Measurements from ENCODE around the gene CAV3. TPM values are rescaled to one million over a fixed set of nuclear protein-coding genes. Genes with fewer than 3 reads are reported as not detected.

CAV3 gene
- total and polyA plus RNA-seq, 10 of the 15 experiments (the other 5 are each of a cell fraction or from before 2014, with no cell fraction given) = not detected

DNA sequence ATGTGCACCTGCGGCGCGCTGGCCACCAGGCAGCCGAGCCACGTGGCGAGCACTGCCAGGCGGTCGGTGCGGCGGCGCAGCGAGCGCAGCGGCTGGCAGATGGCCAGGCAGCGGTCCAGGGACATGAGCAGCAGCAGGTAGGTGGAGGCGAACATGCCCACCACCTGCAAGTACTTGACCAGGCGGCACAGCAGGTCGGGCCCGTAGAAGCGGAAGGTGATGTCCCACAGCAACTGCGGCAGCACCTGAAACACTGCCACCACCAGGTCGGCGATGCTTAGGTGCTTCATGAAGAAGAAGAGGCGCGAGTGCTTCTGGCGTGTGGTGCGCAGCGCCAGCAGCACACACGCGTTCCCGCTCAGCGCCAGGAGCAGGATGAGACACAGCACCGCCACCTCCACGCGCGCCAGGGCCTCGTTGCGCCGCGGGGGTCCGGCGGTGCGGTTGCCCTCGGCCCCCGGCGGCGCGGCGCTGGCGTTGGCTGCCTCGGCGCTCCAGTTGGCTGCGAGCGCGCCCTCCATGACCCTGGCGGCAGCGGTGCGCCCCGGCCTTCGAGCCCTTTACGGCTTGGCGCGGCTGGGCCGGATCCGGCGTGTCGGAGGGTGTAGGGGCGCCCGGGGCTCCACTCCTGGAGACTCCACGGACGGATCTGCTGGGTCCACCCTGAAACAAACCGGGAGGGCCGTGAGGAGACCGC is 34.2 kb downstream of the CAV3 start (continued):
- no peak for TF ChIP-seq SP1 (IDR thresholded peaks at IDR 0.05; ENCODE audit: low read depth, low read length)
- no peak for TF ChIP-seq SUZ12 (IDR thresholded peaks at IDR 0.05; ENCODE audit: unreplicated experiment)
- TF ChIP-seq, protein P1, sequence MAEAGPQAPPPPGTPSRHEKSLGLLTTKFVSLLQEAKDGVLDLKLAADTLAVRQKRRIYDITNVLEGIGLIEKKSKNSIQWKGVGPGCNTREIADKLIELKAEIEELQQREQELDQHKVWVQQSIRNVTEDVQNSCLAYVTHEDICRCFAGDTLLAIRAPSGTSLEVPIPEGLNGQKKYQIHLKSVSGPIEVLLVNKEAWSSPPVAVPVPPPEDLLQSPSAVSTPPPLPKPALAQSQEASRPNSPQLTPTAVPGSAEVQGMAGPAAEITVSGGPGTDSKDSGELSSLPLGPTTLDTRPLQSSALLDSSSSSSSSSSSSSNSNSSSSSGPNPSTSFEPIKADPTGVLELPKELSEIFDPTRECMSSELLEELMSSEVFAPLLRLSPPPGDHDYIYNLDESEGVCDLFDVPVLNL (IDR thresholded peaks at IDR 0.05; ENCODE audit: low read depth, low read length) = no peak
- TF ChIP-seq RB1 (IDR thresholded peaks at IDR 0.05; ENCODE audit: borderline replicate concordance) = no peak
- TF ChIP-seq EGR1 (IDR thresholded peaks at IDR 0.05; ENCODE audit: borderline replicate concordance in 1 of 2, low read depth in 2 of 2, low read length in 2 of 2) = no peak
- TF ChIP-seq NR2C2 (IDR thresholded peaks at IDR 0.05; ENCODE audit: borderline replicate concordance, control insufficient read depth, insufficient read length, low read depth) = no peak
- TF ChIP-seq STAT3 (IDR thresholded peaks at IDR 0.05; ENCODE audit: low read depth, low read length) = no peak
- no peak for TF ChIP-seq ZSCAN29 (IDR thresholded peaks at IDR 0.05)
- no peak for TF ChIP-seq ESRRA (IDR thresholded peaks at IDR 0.05; ENCODE audit: low read length)
- TF ChIP-seq KLF5 (IDR thresholded peaks at IDR 0.05; ENCODE audit: partially characterized antibody) = no peak
- TF ChIP-seq, protein P2, sequence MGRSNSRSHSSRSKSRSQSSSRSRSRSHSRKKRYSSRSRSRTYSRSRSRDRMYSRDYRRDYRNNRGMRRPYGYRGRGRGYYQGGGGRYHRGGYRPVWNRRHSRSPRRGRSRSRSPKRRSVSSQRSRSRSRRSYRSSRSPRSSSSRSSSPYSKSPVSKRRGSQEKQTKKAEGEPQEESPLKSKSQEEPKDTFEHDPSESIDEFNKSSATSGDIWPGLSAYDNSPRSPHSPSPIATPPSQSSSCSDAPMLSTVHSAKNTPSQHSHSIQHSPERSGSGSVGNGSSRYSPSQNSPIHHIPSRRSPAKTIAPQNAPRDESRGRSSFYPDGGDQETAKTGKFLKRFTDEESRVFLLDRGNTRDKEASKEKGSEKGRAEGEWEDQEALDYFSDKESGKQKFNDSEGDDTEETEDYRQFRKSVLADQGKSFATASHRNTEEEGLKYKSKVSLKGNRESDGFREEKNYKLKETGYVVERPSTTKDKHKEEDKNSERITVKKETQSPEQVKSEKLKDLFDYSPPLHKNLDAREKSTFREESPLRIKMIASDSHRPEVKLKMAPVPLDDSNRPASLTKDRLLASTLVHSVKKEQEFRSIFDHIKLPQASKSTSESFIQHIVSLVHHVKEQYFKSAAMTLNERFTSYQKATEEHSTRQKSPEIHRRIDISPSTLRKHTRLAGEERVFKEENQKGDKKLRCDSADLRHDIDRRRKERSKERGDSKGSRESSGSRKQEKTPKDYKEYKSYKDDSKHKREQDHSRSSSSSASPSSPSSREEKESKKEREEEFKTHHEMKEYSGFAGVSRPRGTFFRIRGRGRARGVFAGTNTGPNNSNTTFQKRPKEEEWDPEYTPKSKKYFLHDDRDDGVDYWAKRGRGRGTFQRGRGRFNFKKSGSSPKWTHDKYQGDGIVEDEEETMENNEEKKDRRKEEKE (IDR thresholded peaks at IDR 0.05) = 0 out of 2 replicates have a peak, but pooled peaks have one; percentile 6
- TF ChIP-seq CBX3 (IDR thresholded peaks at IDR 0.05; ENCODE audit: borderline replicate concordance, low read depth) = no peak
- no peak for TF ChIP-seq MEF2B (IDR thresholded peaks at IDR 0.05; ENCODE audit: partially characterized antibody, poor library complexity, severe bottlenecking)
- no peak for TF ChIP-seq TCF12 (IDR thresholded peaks at IDR 0.05; ENCODE audit: low read depth, low read length)
- TF ChIP-seq ZNF217 (IDR thresholded peaks at IDR 0.05) = 0 out of 2 replicates have a peak, but pooled peaks have one; percentile 25
- no peak for TF ChIP-seq FOXM1 (IDR thresholded peaks at IDR 0.05; ENCODE audit: low read depth, low read length)
- TF ChIP-seq, protein P3, sequence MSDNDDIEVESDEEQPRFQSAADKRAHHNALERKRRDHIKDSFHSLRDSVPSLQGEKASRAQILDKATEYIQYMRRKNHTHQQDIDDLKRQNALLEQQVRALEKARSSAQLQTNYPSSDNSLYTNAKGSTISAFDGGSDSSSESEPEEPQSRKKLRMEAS (IDR thresholded peaks at IDR 0.05; ENCODE audit: low read depth, low read length) = peak; percentile 90
- TF ChIP-seq FOS (IDR thresholded peaks at IDR 0.05; ENCODE audit: borderline replicate concordance, extremely low read depth, insufficient read length) = no peak
- peak; percentile 73 for TF ChIP-seq MXI1 (IDR thresholded peaks at IDR 0.05; ENCODE audit: low read depth, low read length)
- TF ChIP-seq, protein P4, sequence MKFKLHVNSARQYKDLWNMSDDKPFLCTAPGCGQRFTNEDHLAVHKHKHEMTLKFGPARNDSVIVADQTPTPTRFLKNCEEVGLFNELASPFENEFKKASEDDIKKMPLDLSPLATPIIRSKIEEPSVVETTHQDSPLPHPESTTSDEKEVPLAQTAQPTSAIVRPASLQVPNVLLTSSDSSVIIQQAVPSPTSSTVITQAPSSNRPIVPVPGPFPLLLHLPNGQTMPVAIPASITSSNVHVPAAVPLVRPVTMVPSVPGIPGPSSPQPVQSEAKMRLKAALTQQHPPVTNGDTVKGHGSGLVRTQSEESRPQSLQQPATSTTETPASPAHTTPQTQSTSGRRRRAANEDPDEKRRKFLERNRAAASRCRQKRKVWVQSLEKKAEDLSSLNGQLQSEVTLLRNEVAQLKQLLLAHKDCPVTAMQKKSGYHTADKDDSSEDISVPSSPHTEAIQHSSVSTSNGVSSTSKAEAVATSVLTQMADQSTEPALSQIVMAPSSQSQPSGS (IDR thresholded peaks at IDR 0.05; ENCODE audit: low read length) = no peak
- TF ChIP-seq ZNF24 (IDR thresholded peaks at IDR 0.05) = 0 out of 2 replicates have a peak, but pooled peaks have one; percentile 28
- TF ChIP-seq, protein P5, sequence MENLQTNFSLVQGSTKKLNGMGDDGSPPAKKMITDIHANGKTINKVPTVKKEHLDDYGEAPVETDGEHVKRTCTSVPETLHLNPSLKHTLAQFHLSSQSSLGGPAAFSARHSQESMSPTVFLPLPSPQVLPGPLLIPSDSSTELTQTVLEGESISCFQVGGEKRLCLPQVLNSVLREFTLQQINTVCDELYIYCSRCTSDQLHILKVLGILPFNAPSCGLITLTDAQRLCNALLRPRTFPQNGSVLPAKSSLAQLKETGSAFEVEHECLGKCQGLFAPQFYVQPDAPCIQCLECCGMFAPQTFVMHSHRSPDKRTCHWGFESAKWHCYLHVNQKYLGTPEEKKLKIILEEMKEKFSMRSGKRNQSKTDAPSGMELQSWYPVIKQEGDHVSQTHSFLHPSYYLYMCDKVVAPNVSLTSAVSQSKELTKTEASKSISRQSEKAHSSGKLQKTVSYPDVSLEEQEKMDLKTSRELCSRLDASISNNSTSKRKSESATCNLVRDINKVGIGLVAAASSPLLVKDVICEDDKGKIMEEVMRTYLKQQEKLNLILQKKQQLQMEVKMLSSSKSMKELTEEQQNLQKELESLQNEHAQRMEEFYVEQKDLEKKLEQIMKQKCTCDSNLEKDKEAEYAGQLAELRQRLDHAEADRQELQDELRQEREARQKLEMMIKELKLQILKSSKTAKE (IDR thresholded peaks at IDR 0.05; ENCODE audit: low read depth, poor library complexity, severe bottlenecking) = no peak
- no peak for TF ChIP-seq SIN3A (IDR thresholded peaks at IDR 0.05; ENCODE audit: low read depth, low read length)
